SK-N-SH (cell line): Measurements from ENCODE around the gene ZNF580. TPM values are rescaled to one million over a fixed set of nuclear protein-coding genes. Genes with fewer than 3 reads are reported as not detected.

Experiments
- CTCF ChIP-seq: fragments of 200-600 bp; sonication (generic); IDR thresholded peaks from 2 replicates; pipeline ENCODE4 v1.6.1; 2017; ENCODE audit warnings: antibody characterized with exemption, mild to moderate bottlenecking, moderate library complexity
- EZH2phosphoT487 ChIP-seq: fragments of 200-600 bp; sonication (generic); IDR thresholded peaks from 2 replicates; pipeline ENCODE4 v1.6.1; 2017; ENCODE audit warnings: low read depth, mixed run types, mild to moderate bottlenecking, antibody characterized with exemption, moderate library complexity, borderline replicate concordance
- FOSL2 ChIP-seq: IDR thresholded peaks from 2 replicates; pipeline ENCODE4 v1.4.0; 2012; ENCODE audit warnings: low read depth, mild to moderate bottlenecking, moderate library complexity, borderline replicate concordance
- GABPA ChIP-seq: IDR thresholded peaks from 2 replicates; pipeline ENCODE4 v1.4.0; 2012; ENCODE audit warnings: low read depth, mild to moderate bottlenecking
- GATA2 ChIP-seq: sonication (generic); formaldehyde crosslinking; IDR thresholded peaks from 2 replicates; pipeline ENCODE4 v1.5.0; 2020; ENCODE audit warnings: mild to moderate bottlenecking, missing genetic modification reagents
- JUND ChIP-seq: IDR thresholded peaks from 2 replicates; pipeline ENCODE4 v1.4.0; 2012
- MAX ChIP-seq: IDR thresholded peaks from 2 replicates; pipeline ENCODE4 v1.4.0; 2012; ENCODE audit warnings: low read depth
- MXI1 ChIP-seq: IDR thresholded peaks from 2 replicates; pipeline ENCODE4 v1.6.1; 2012; ENCODE audit warnings: mild to moderate bottlenecking, low read depth, low read length, improper control_type of control experiment
- NRF1 ChIP-seq: IDR thresholded peaks from 2 replicates; pipeline ENCODE4 v1.6.1; 2012; ENCODE audit warnings: low read depth, mild to moderate bottlenecking, low read length
- PBX3 ChIP-seq: IDR thresholded peaks from 2 replicates; pipeline ENCODE4; 2012
- RAD21 ChIP-seq: IDR thresholded peaks from 2 replicates; pipeline ENCODE4 v1.6.1; 2012; ENCODE audit warnings: mild to moderate bottlenecking, low read length
- REST ChIP-seq: IDR thresholded peaks from 2 replicates; pipeline ENCODE4 v1.6.1; 2012; ENCODE audit warnings: mild to moderate bottlenecking, low read depth, low read length, moderate library complexity
- RXRA ChIP-seq: IDR thresholded peaks from 2 replicates; pipeline ENCODE4 v1.4.0; 2012; ENCODE audit warnings: low read depth, mild to moderate bottlenecking, borderline replicate concordance
- TCF12 ChIP-seq: IDR thresholded peaks from 2 replicates; pipeline ENCODE4 v1.4.0; 2012
- TEAD4 ChIP-seq: IDR thresholded peaks from 2 replicates; pipeline ENCODE4 v1.4.0; 2012; ENCODE audit warnings: mild to moderate bottlenecking, borderline replicate concordance; ENCODE audit not compliant: insufficient read depth
- USF1 ChIP-seq: IDR thresholded peaks from 2 replicates; pipeline ENCODE4 v1.4.0; 2012; ENCODE audit warnings: low read depth, borderline replicate concordance
- YY1 ChIP-seq: IDR thresholded peaks from 2 replicates; pipeline ENCODE4 v1.4.0; 2012; ENCODE audit warnings: low read depth, mild to moderate bottlenecking
- polyA plus RNA-seq, 3 experiments: library from polyadenylated mRNA; depleted of rRNA; stranded (reverse); fragments of >200 nt; gene quantifications; 2 replicates each; pipeline ENCODE4 v1.2.3, GENCODE V29; 2012

The ZNF580 gene
- polyA plus RNA-seq, 1 of the 3 experiments (the other 2 are of a cell fraction) = 21.9 TPM

- 0 out of 2 replicates have a peak, but pooled peaks have one; percentile 38 for TF ChIP-seq REST
- 0 out of 2 replicates have a peak, but pooled peaks have one; percentile 19 for TF ChIP-seq TEAD4
- TF ChIP-seq TCF12 = peak; percentile 21; the same call in 1 of the 2 replicates
- peak; percentile 78 for TF ChIP-seq MXI1
- TF ChIP-seq YY1 = peak; percentile 67; the same call in 1 of the 2 replicates
- no peak for TF ChIP-seq GATA2 (CRISPR knock-in tag)
- no peak; the same call in 1 of the 2 replicates for TF ChIP-seq RXRA
- no peak for TF ChIP-seq RAD21
- no peak for TF ChIP-seq CTCF
- peak; percentile 40; the same call in 1 of the 2 replicates for TF ChIP-seq JUND
- TF ChIP-seq EZH2phosphoT487 = no peak
- peak; percentile 79 for TF ChIP-seq GABPA
- peak; percentile 42; the same call in 1 of the 2 replicates for TF ChIP-seq USF1
- TF ChIP-seq PBX3 = peak; percentile 57
- peak; percentile 18; the same call in 1 of the 2 replicates for TF ChIP-seq FOSL2
- no peak for TF ChIP-seq NRF1
- peak; percentile 86 for TF ChIP-seq MAX
Observed at GRCh38 chr19:55643003-55643886, 2.4 kb downstream of the ZNF580 start, which contains the start of gene ZNF581 (continued).
